IPS-15b (cell line): ENCODE results near the gene OR6B3.
"Not testable (repeated sequence)": the region's sequence is repeated elsewhere in the genome, so short reads cannot be mapped to it uniquely, and the experiment has no call there.

ENCODE experiments used
- H3K27me3 ChIP-seq: one replicate; pipeline ENCODE4 v1.6.1; 2013; ENCODE audit warnings: low read length; ENCODE audit not compliant: control insufficient read depth, insufficient read depth
- H3K36me3 ChIP-seq: one replicate; pipeline ENCODE4 v1.6.1; 2013; ENCODE audit warnings: low read length; ENCODE audit not compliant: control insufficient read depth, insufficient read depth
- H3K4me1 ChIP-seq: one replicate; pipeline ENCODE4 v1.6.1; 2013; ENCODE audit warnings: mild to moderate bottlenecking, low read length; ENCODE audit not compliant: control insufficient read depth, insufficient read depth
- H3K4me3 ChIP-seq: one replicate; pipeline ENCODE4 v1.5.1; 2013; ENCODE audit warnings: low read depth, low read length
- H3K9ac ChIP-seq: one replicate; pipeline ENCODE4 v1.6.1; 2013; ENCODE audit warnings: low read depth, mild to moderate bottlenecking, low read length
- H3K9me3 ChIP-seq: one replicate; pipeline ENCODE4 v1.6.1; 2013; ENCODE audit warnings: mild to moderate bottlenecking, low read length; ENCODE audit not compliant: control insufficient read depth, insufficient read depth

The OR6B3 gene

GRCh38 chr2:240066489-240066888 is 13.2 kb upstream of the OR6B3 start:
- no peak overlapping the region for H3K4me3 ChIP-seq
- no peaks in the 10 kb centered on the region for H3K27me3 ChIP-seq
- H3K9ac ChIP-seq, result no peak overlapping the region
- no peaks in the 10 kb centered on the region for H3K36me3 ChIP-seq
- H3K4me1 ChIP-seq, result peaks cover 5% of the 10 kb centered on the region
- no peaks in the 10 kb centered on the region for H3K9me3 ChIP-seq

- Histone ChIP-seq H3K9ac (no peak overlapping the region), H3K27me3 (no peaks in the 10 kb centered on the region), H3K36me3 (no peaks in the 10 kb centered on the region), H3K4me3 (no peak overlapping the region), H3K4me1 (peaks cover 5% of the 10 kb centered on the region), H3K9me3 (no peaks in the 10 kb centered on the region)
These were observed 11.6 kb upstream of the OR6B3 start for GRCh38 chr2:240064898-240065297.

DNA sequence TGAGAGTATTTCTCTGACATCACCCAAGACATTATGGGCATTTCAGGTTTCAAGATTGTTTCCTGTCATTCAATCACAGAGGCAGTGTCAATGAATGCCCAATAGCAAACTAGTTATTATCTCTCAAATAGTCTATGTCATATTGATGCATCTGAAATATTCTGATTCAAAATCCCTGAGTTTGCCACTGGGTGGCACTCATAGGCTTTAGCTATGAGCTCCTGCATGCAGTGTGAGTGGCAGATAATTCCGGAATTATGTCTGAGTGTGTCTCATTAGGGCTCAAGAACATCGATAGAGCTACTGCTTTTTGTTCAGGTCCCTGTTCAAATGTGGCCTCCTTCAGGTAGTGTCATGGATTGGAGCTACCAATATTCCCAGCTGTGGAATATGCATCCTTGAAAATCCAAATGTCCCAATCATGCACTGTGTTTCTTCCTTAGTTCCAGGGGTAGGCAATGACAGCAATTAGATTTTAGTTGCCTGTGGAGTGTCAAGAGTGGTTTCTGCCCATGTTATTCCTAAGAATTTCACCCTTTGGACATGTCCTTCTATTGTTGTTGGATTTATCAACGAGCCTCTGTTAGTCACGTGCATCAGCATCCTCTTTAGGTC is 7.8 kb upstream of the OR6B3 start:
- Histone ChIP-seq H3K9ac (no peak overlapping the region), H3K9me3 (no peaks in the 10 kb centered on the region), H3K36me3 (no peaks in the 10 kb centered on the region), H3K27me3 (no peaks in the 10 kb centered on the region), H3K4me1 (peaks cover 5% of the 10 kb centered on the region), H3K4me3 (no peak overlapping the region)

DNA sequence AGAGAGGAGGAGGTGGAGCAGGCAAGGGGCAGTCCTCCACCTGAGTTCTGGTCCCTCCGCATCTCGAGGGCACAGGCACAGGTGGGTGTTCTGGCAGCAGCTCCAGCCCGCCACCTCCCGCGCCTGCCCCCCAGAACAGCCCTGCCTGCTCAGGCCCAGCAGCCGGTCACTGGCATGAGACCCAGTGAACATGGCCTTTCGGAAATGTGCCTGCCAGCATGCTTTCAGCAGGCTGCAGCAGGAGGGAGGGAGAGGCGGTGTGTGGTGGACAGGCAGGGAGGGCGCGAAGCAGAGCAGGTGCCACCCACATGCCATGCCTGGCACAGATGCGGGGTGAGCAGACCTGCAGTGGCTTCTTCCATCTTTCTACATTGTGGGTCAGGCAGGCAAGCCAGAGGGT is 3.4 kb upstream of the OR6B3 start:
- Histone ChIP-seq H3K9me3 (no peaks in the 10 kb centered on the region), H3K36me3 (no peaks in the 10 kb centered on the region), H3K9ac (no peak overlapping the region), H3K27me3 (peaks cover 6% of the 10 kb centered on the region), H3K4me1 (no peaks in the 10 kb centered on the region), H3K4me3 (no peak overlapping the region)

GRCh38 chr2:240055177-240055917 is 2.0 kb upstream of the OR6B3 start:
- H3K36me3 ChIP-seq, result no peaks in the 10 kb centered on the region
- no peaks in the 10 kb centered on the region for H3K9me3 ChIP-seq
- peaks cover 6% of the 10 kb centered on the region for H3K27me3 ChIP-seq
- no peaks in the 10 kb centered on the region for H3K4me1 ChIP-seq
- H3K9ac ChIP-seq, result no peak overlapping the region
- no peak overlapping the region for H3K4me3 ChIP-seq

DNA sequence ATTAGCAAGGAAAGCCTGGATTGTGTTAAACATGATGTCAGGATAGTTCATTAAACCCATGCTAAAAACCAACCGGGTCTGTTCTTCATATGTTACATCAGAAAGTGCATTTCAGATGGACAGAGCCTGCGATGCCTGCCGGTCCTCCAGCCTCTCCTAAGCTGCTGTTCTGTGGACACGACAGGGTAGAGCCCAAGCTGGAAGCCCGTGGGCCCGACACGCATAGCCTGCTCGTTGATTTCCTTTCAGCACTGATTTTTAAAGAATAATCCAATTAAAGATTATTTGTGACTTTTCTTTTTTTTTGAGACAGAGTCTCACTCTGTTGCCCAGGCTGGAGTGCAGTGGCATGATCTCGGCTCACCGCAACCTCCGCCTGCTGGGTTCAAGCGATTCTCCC is 797 bp downstream of the OR6B3 start:
- peaks cover 6% of the 10 kb centered on the region for H3K27me3 ChIP-seq
- H3K4me1 ChIP-seq, result no peaks in the 10 kb centered on the region
- no peaks in the 10 kb centered on the region for H3K36me3 ChIP-seq
- no peak overlapping the region for H3K4me3 ChIP-seq
- H3K9me3 ChIP-seq, result no peaks in the 10 kb centered on the region
- H3K9ac ChIP-seq, result no peak overlapping the region

DNA sequence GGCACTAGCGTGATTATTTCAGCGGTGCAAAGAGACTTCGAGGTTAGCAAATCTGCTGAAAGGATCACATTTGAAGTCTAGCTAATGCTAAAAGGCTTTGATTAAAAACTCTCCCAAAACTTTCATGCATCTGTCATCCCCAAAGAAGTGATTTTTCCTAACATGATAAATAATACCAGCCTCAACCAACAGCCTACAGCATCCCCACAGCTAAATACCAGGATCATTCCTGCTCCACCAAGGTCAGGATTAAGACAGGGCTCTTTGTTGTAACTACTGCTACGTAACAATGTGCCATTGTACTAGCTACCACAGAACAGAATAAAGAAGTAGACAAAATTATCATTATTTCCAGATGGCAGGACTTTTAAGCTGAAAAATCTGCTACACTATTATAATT is 1.6 kb downstream of the OR6B3 start:
- Histone ChIP-seq H3K4me1 (no peaks in the 10 kb centered on the region), H3K4me3 (no peak overlapping the region), H3K9ac (no peak overlapping the region), H3K9me3 (no peaks in the 10 kb centered on the region), H3K36me3 (no peaks in the 10 kb centered on the region), H3K27me3 (peaks cover 6% of the 10 kb centered on the region)

GRCh38 chr2:240050278-240050677 is 3.0 kb downstream of the OR6B3 start:
- Histone ChIP-seq H3K27me3 (peaks cover 4% of the 10 kb centered on the region), H3K36me3 (no peaks in the 10 kb centered on the region), H3K9ac (no peak overlapping the region), H3K9me3 (no peaks in the 10 kb centered on the region), H3K4me1 (no peaks in the 10 kb centered on the region), H3K4me3 (no peak overlapping the region)

- H3K4me3 ChIP-seq, result no peak overlapping the region
- H3K4me1 ChIP-seq, result no peaks in the 10 kb centered on the region
- no peaks in the 10 kb centered on the region for H3K36me3 ChIP-seq
- no peaks in the 10 kb centered on the region for H3K27me3 ChIP-seq
- no peak overlapping the region for H3K9ac ChIP-seq
- no peaks in the 10 kb centered on the region for H3K9me3 ChIP-seq
These were observed 5.1 kb downstream of the OR6B3 start for GRCh38 chr2:240048237-240048636.

DNA sequence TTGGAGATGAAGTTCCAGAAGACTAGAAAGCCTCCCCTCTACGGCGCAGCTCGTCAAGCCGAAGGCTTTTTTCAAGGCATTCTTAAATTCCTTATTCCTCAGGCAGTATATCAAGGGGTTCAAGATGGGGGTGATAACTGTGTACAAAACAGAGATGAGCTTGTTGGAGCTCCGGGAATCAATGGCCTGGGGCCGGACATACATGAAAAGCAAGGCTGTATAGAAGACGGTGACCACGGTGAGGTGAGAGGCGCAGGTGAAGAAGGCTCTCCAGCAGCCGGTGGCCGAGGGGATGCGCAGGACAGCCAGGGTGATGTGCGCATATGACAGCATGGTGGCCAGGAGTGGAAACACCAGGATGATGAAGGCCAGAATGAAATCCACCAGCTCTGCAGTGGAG is 8.2 kb downstream of the OR6B3 start:
- Histone ChIP-seq H3K4me3 (no peak overlapping the region), H3K9ac (no peak overlapping the region), H3K9me3 (no peaks in the 10 kb centered on the region), H3K36me3 (no peaks in the 10 kb centered on the region), H3K4me1 (no peaks in the 10 kb centered on the region), H3K27me3 (no peaks in the 10 kb centered on the region)

- H3K4me3 ChIP-seq, H3K9ac ChIP-seq, H3K36me3 ChIP-seq, H3K27me3 ChIP-seq, H3K4me1 ChIP-seq, H3K9me3 ChIP-seq: not testable (repeated sequence)
These were observed 9.2 kb downstream of the OR6B3 start for GRCh38 chr2:240044096-240044495.

DNA sequence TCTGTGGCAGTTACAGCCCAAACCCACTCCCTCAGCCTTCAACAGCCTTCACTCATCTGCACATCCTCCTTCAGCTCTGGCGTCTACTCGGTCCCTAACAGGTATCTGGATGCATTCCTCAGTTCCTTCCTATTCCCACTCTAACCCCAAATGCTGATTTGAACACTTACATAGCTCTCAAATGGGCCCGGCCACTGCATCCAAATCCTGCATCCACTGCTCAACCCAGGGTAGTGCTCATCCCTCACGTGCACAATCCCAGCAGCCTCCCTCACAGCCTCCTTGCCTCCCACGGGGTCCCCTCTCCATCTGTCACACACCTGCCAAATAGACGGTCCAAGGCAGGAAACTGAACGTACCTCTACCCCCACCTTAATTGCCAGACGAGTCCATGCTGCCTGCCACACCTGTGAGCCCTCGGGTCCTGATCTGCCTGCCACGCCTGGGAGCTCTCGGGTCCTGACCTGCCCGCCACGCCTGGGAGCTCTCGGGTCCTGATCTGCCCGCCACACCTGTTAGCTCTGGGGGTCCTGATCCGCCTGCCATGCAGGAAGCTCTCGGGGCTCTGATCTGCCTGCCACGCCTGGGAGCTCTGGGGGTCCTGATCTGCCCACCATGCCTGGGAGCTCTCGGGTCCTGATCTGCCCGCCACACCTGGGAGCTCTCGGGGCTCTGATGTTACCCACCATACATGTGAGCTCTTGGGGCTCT is 9.9 kb downstream of the OR6B3 start:
- Histone ChIP-seq H3K9me3 (no peaks in the 10 kb centered on the region), H3K4me1 (no peaks in the 10 kb centered on the region), H3K27me3 (peaks cover 4% of the 10 kb centered on the region), H3K9ac (no peak overlapping the region), H3K36me3 (no peaks in the 10 kb centered on the region), H3K4me3 (no peak overlapping the region)
